GM12878 (cell line): ENCODE measurements around the gene KIAA1671.

ENCODE experiments used
- ESRRA ChIP-seq: IDR thresholded peaks from 2 replicates; pipeline ENCODE4 v1.6.1; 2012; ENCODE audit warnings: mild to moderate bottlenecking, low read length, improper control_type of control experiment
- REST ChIP-seq: IDR thresholded peaks from 2 replicates; pipeline ENCODE4 v1.6.1; 2012; ENCODE audit warnings: mild to moderate bottlenecking, low read depth, low read length
- RFX5 ChIP-seq: IDR thresholded peaks from 2 replicates; pipeline ENCODE4 v1.6.1; 2011; ENCODE audit warnings: low read depth, low read length, improper control_type of control experiment
- SUZ12 ChIP-seq: fragments of 200-600 bp; sonication (generic); IDR thresholded peaks from one replicate; pipeline ENCODE4 v1.6.1; 2018; ENCODE audit warnings: antibody characterized with exemption, mild to moderate bottlenecking; ENCODE audit not compliant: unreplicated experiment
- TCF7 ChIP-seq: IDR thresholded peaks from 2 replicates; pipeline ENCODE4 v1.6.1; 2014; ENCODE audit warnings: antibody characterized with exemption, borderline replicate concordance

GRCh38 chr22:24962094-24962493 is 9.6 kb downstream of the KIAA1671 start:
- TF ChIP-seq RFX5 (no peak), SUZ12 (no peak), REST (no peak), TCF7 (no peak), ESRRA (no peak)
